BLaER1 treated with 17β-estradiol and CSF1 and Interleukin-3, amounts not matched to agents 10 nM and 100 nM (cell line): Measurements from ENCODE around the gene SIGLEC10.
A peak's percentile ranks its signal among the peaks of the same experiment; 100 is the strongest.

Experiments used
- H3K27ac ChIP-seq, 11 experiments: shearing (Covaris generic); formaldehyde crosslinking; 2 replicates each; pipeline ENCODE4 v1.8.1; 2022
- H3K27me3 ChIP-seq, 11 experiments: shearing (Covaris generic); formaldehyde crosslinking; 2 replicates each; pipeline ENCODE4 v1.8.1; 2022
- H3K36me3 ChIP-seq, 11 experiments: shearing (Covaris generic); formaldehyde crosslinking; 2 replicates each; pipeline ENCODE4 v1.8.1; 2022
- H3K4me1 ChIP-seq, 10 experiments: shearing (Covaris generic); formaldehyde crosslinking; 2 replicates each; pipeline ENCODE4 v1.8.1; 2022
- H3K4me2 ChIP-seq, 11 experiments: shearing (Covaris generic); formaldehyde crosslinking; 2 replicates each; pipeline ENCODE4 v1.8.1; 2022
- H3K4me3 ChIP-seq, 10 experiments: shearing (Covaris generic); formaldehyde crosslinking; 2 replicates each; pipeline ENCODE4 v1.8.1; 2022
- H3K9ac ChIP-seq, 11 experiments: shearing (Covaris generic); formaldehyde crosslinking; 2 replicates each; pipeline ENCODE4 v1.8.1; 2022
- H3K9me3 ChIP-seq, 11 experiments: shearing (Covaris generic); formaldehyde crosslinking; replicated peaks in 1 of 11; 2 replicates each; pipeline ENCODE4 v1.8.1; 2022
- H4K20me1 ChIP-seq, 11 experiments: shearing (Covaris generic); formaldehyde crosslinking; 2 replicates each; pipeline ENCODE4 v1.8.1; 2022
- Cebpa-rat ChIP-seq, 11 experiments: shearing (Covaris generic); IDR thresholded peaks; 2 replicates each; pipeline ENCODE4 v1.8.1; 2022

The SIGLEC10 gene

DNA sequence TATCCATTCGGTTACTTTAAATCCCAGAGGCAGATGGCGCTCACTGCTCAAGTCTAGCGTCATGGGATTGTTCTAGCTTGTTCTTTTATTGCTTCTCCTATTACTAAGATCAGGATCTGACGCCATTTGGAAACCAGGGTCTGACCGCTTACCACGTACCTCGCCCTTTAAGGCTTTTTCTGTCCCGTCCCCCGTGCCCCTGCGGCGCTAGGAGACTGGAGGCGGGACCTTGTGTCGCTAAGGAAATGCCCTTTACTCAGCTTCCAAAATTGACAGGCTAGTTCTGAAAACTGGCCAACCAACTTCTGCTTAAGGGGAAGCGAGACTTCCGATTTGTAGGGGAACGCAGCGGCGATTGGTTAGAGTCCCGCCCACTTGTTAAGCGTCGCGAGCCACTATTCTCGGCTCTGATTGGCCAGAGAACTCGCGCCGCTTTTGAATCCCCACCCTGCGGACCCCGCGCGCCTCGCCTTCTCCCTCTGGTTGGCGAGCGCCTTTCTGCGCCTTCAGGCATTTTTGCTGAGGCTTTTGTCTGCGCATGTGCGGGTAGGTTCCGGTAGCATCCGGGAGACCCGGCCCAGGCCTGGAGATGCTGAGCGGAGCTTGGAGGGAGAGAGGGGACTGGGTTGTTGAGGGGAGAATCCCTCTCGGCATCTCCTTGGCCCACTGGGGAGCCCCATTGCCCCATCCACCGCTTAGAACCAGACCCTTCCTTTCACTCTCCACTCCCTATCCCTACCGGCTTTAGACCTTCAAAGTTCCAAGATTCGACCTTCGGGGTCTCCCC lies 23.2 kb downstream of the SIGLEC10 start:
- H3K27me3 ChIP-seq = no peaks in the 10 kb centered on the region
- no peaks in the 10 kb centered on the region for H3K36me3 ChIP-seq
- peaks cover 20 to 47% (median 35%) of the 10 kb centered on the region in 10 experiments; a peak in 19 of 20 replicates for H3K4me1 ChIP-seq
- 0 out of 22 replicates have a peak, but pooled peaks cover 0 to 7% (median 0%) of the 10 kb centered on the region in 11 experiments for H3K9me3 ChIP-seq
- H3K27ac ChIP-seq = peak overlapping the region; percentile 62 to 94 (median 87)
- no peaks in the 10 kb centered on the region for H4K20me1 ChIP-seq
- peak overlapping the region; percentile 47 to 72 (median 60) for H3K4me3 ChIP-seq
- TF ChIP-seq Cebpa-rat (IDR thresholded peaks at IDR 0.05) = no peak
- peak overlapping the region; percentile 64 to 89 (median 82); a peak in 21 of 22 replicates for H3K9ac ChIP-seq
- peak overlapping the region; percentile 81 to 92 (median 85) for H3K4me2 ChIP-seq

DNA sequence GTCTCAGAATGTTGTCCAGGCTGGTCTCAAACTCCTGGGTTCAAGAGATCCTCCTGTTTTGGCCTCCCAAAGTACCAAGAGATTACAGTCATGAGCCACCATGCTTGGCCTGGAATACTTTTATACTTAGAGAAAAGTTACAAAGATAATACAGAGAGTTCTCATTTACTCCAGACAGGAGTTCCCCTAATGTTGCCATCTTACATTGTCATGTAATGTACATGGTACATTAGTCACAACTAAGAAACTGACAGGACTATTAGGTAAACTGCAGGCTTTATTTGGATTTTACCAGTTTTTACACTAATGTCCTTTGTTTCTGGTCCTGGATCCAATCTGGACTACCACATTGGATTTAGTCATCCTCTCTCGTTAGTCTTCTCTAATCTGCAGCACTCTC lies 24.7 kb downstream of the SIGLEC10 start:
- Histone ChIP-seq H3K27ac (no peak overlapping the region), H3K4me3 (no peak overlapping the region), H3K4me2 (no peak overlapping the region), H4K20me1 (no peaks in the 10 kb centered on the region), H3K9me3 (0 out of 22 replicates have a peak, but pooled peaks cover 0 to 7% (median 0%) of the 10 kb centered on the region in 11 experiments), H3K4me1 (peaks cover 20 to 44% (median 35%) of the 10 kb centered on the region in 10 experiments; a peak in 19 of 20 replicates), H3K9ac (no peak overlapping the region), H3K27me3 (no peaks in the 10 kb centered on the region), H3K36me3 (no peaks in the 10 kb centered on the region)
- no peak for TF ChIP-seq Cebpa-rat (IDR thresholded peaks at IDR 0.05)

DNA sequence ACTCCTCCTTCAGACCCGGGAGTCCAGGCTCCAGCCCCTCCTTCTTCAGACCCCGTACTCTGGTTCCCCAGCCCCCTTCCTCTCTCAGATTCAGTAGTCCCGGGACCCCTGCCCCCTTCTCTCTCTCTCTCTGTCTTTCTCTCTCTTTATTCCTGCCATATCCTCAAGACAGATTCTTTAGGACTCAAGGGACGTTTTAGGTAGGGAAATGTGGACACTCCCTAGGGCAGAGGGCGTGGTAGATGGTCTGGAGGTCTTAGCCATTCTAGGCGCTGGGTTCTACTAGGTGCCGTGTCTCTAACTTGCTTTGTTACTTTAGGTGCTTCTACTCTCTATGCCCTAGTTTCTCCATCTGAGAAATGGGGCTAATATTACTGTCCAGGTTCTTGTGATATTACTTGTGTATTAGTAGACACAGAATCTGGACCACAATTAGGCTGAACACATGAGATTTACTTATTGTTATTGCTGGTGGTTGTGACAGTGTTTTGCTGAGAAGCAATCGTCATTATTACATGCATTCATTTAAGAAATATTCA lies 26.3 kb downstream of the SIGLEC10 start:
- Histone ChIP-seq H3K4me1 (peaks cover 20 to 44% (median 34%) of the 10 kb centered on the region in 10 experiments; a peak in 19 of 20 replicates), H4K20me1 (no peaks in the 10 kb centered on the region), H3K9me3 (0 out of 22 replicates have a peak, but pooled peaks cover 0 to 7% (median 0%) of the 10 kb centered on the region in 11 experiments), H3K27ac (peak overlapping the region; percentile 8 to 78 (median 65); a peak in 21 of 22 replicates), H3K4me2 (peak overlapping the region; percentile 19 to 57 (median 38); a peak in 19 of 22 replicates), H3K9ac (peak overlapping the region in 8 of 11 experiments; percentile 15 to 50 (median 37); a peak in 6 of 22 replicates), H3K27me3 (no peaks in the 10 kb centered on the region), H3K36me3 (no peaks in the 10 kb centered on the region), H3K4me3 (0 out of 20 replicates have a peak overlapping the region, but pooled peaks of 1 of the 10 experiments have one; percentile 7)
- TF ChIP-seq Cebpa-rat (IDR thresholded peaks at IDR 0.05) = no peak

DNA sequence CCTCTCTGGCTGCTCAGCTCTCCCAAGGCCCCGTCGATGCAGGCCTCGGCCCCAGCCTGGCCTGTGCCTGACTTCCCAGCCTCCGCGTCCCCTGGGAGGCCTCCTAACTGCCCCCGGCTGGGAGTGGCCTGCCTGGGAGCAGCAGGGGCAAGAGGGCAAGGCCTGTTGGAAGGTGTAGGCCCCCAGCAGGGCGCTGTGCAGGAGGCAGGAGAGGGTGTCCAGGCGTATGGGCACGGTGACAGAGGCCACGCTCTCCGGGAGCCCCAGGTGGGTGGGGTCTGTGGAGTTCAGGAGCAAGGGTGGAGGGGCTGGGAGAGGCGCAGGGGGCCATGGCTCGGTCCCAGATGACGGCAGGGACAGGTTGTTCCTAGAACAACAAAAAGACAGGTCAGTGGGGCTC lies 28.3 kb downstream of the SIGLEC10 start:
- Histone ChIP-seq H3K36me3 (no peaks in the 10 kb centered on the region), H3K4me2 (no peak overlapping the region), H3K4me1 (peaks cover 11 to 31% (median 17%) of the 10 kb centered on the region in 10 experiments; a peak in 17 of 20 replicates), H3K27ac (no peak overlapping the region), H3K9ac (no peak overlapping the region), H4K20me1 (no peaks in the 10 kb centered on the region), H3K27me3 (no peaks in the 10 kb centered on the region), H3K9me3 (no peaks in the 10 kb centered on the region), H3K4me3 (no peak overlapping the region)
- no peak for TF ChIP-seq Cebpa-rat (IDR thresholded peaks at IDR 0.05)

DNA sequence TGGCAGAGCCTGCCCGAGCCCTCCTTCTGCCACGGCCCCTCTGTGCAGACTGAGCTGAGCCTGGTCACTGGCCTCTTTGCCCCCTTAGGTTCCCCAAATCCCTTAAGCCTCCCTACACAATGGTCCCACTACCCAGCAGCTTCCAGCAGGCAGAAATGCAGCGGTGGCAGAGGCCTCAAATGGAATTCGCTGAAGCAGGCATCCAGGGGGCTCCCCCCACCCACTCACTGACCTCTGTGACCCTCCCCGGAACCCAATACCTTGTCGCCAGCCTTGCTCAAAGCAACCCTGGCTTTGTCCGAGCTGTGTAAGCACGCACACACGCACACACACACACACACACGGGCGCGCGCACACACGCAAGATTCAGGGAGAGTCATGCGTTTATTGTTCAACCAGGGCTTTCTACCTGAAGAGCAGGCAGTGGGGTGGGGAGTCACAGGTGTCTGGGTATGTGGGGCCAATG lies 29.5 kb downstream of the SIGLEC10 start, which contains the start of gene LIM2:
LIM2 (minus strand) TSS at position 51 of the 466 bp plus-strand sequence. CDS start 531 bp downstream, outside the sequence.
- H3K4me2 ChIP-seq = no peak within 1 kb of the TSS
- H3K36me3 ChIP-seq = no peaks in the 10 kb centered on the region
- no peaks in the 10 kb centered on the region for H4K20me1 ChIP-seq
- H3K27me3 ChIP-seq = no peaks in the 10 kb centered on the region
- H3K4me1 ChIP-seq = peaks cover 1 to 20% (median 11%) of the 10 kb centered on the region in 10 experiments; a peak in 13 of 20 replicates
- H3K27ac ChIP-seq = no peak within 1 kb of the TSS
- TF ChIP-seq Cebpa-rat (IDR thresholded peaks at IDR 0.05) = no peak
- no peak within 1 kb of the TSS for H3K9ac ChIP-seq
- no peaks in the 10 kb centered on the region for H3K9me3 ChIP-seq
- no peak within 1 kb of the TSS for H3K4me3 ChIP-seq

DNA sequence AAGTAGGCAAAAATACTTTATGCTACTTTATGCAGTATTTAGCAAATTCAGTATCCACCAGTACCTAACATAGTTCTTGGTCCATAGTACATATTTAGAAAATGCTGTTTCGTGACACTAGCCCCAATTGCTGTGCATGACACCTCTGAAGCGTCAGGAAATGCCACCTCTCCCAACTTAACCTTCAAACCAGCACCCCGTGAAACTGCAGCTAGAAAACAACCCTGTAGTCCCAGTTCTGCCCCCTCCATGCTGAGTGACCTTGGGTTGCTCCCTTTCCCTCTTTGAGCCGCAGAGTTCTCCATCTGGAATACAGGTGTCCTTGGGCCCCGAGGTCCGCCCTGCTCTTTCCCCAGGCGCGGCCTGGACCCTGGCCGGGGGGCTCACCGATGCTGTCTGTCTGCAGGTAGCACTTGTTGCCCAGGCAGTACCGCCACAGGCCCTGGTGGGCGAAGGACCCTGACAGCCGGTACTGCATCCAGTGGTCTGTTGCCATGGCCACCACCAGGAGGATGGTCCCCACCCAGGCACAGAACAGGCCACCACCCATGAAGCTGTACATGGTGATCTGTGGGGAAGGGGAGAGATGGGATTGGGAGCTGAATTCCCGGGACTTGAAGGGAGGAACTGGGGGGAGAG lies 30.4 kb downstream of the SIGLEC10 start:
- H3K4me3 ChIP-seq = no peak overlapping the region
- no peak overlapping the region for H3K27ac ChIP-seq
- no peaks in the 10 kb centered on the region for H4K20me1 ChIP-seq
- H3K9me3 ChIP-seq = peaks cover 0 to under 1% (median under 1%) of the 10 kb centered on the region in 11 experiments; a peak in 7 of 22 replicates
- no peak for TF ChIP-seq Cebpa-rat (IDR thresholded peaks at IDR 0.05)
- H3K27me3 ChIP-seq = no peaks in the 10 kb centered on the region
- H3K4me2 ChIP-seq = no peak overlapping the region
- H3K36me3 ChIP-seq = no peaks in the 10 kb centered on the region
- peaks cover 0 to 17% (median 11%) of the 10 kb centered on the region in 10 experiments; a peak in 13 of 20 replicates for H3K4me1 ChIP-seq
- H3K9ac ChIP-seq = no peak overlapping the region

DNA sequence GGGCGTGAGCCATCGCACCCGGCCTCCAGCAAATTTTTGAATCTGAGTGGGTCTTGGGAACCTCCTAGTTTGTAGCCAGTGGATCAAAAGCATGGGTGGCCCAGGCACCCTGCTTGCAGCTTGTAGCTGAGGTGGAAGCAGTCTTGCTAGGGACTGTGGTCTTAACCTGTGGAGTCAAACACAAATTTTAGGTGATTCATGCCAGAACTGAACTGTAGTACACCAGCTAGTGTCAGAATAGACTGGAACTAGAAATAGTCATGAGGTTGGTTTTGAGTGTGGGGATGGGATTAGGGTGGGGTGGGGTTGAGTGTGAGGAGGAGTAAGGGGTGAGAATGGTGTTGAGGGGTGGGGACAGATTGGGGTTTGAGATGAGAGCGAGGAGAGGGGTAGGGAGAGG lies 35.4 kb downstream of the SIGLEC10 start:
- TF ChIP-seq Cebpa-rat (IDR thresholded peaks at IDR 0.05) = no peak
- H4K20me1 ChIP-seq = no peaks in the 10 kb centered on the region
- H3K27me3 ChIP-seq = no peaks in the 10 kb centered on the region
- H3K9me3 ChIP-seq = peaks cover 6 to 14% (median 12%) of the 10 kb centered on the region in 11 experiments; a peak in 21 of 22 replicates
- H3K4me2 ChIP-seq = no peak overlapping the region
- no peak overlapping the region for H3K9ac ChIP-seq
- no peaks in the 10 kb centered on the region; a peak in 1 of 22 replicates for H3K36me3 ChIP-seq
- H3K4me1 ChIP-seq = peaks cover 0 to 38% (median 28%) of the 10 kb centered on the region in 10 experiments; a peak in 17 of 20 replicates
- H3K4me3 ChIP-seq = no peak overlapping the region
- no peak overlapping the region for H3K27ac ChIP-seq

DNA sequence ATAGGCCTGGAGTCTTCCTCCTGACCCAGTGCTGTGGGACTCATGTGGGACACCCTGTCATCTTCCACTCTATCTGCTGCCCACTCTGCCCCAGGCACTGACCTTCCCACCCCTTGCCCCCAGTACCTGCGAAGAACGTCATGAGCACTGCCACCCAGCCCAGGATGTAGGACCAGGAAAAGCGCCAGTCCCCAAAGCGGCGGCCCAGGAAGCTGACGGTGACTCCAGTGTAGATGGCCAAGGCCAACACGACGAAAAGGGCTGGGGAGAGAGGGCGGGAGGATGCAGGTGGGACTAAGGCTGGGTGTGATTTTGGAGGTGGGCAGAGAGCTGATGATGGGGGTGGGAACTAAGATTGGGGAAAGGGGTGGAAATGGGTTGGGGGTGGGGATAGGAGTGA lies 37.1 kb downstream of the SIGLEC10 start:
- Histone ChIP-seq H3K27ac (peak overlapping the region in 8 of 11 experiments; percentile 39 to 63 (median 48); a peak in 13 of 22 replicates), H3K9ac (no peak overlapping the region; a peak in 1 of 22 replicates), H3K27me3 (no peaks in the 10 kb centered on the region), H3K9me3 (peaks cover 6 to 14% (median 12%) of the 10 kb centered on the region in 11 experiments; a peak in 21 of 22 replicates), H3K36me3 (no peaks in the 10 kb centered on the region; a peak in 1 of 22 replicates), H4K20me1 (no peaks in the 10 kb centered on the region), H3K4me2 (peak overlapping the region in 10 of 11 experiments; percentile 18 to 82 (median 72); a peak in 20 of 22 replicates), H3K4me3 (no peak overlapping the region), H3K4me1 (peaks cover 13 to 51% (median 44%) of the 10 kb centered on the region in 10 experiments)
- TF ChIP-seq Cebpa-rat (IDR thresholded peaks at IDR 0.05) = no peak
